HEK293 (cell line): ENCODE data around the gene MAPK12.
A peak's percentile ranks its signal among the peaks of the same experiment; 100 is the strongest.

Source experiments
- CTCF ChIA-PET: fragments of 350-600 bp; formaldehyde crosslinking; extraction: SDS; loops from one replicate; lab custom pipeline; 2021; ENCODE audit warnings: antibody characterized with exemption; lab: Yijun Ruan, JAX
- POLR2A ChIA-PET: fragments of 300-600 bp; formaldehyde crosslinking; extraction: SDS; loops from one replicate; lab custom pipeline; 2020; ENCODE audit warnings: antibody characterized with exemption, inconsistent platforms; lab: Yijun Ruan, JAX
- H3K27ac ChIP-seq: fragments of 200-500 bp; sonication (Bioruptor generic); 2 replicates; pipeline ENCODE4 v1.5.1; 2014; ENCODE audit warnings: low read depth, low read length, control low read depth, inconsistent platforms; ENCODE audit errors: extremely low read depth
- H3K36me3 ChIP-seq, 2 experiments: fragments of 200-500 bp in 1 of 2; sonication (Bioruptor generic) in 1 of 2; 1 replicate in 1 of 2; 2 replicates in 1 of 2; pipeline ENCODE4 v1.5.1; 2014 to 2017; ENCODE audit warnings: inconsistent platforms in 2 of 2, low read length in 2 of 2; ENCODE audit not compliant: control insufficient read depth in 2 of 2, insufficient read depth in 1 of 2
- H3K4me1 ChIP-seq: fragments of 200-500 bp; sonication (Bioruptor generic); 2 replicates; pipeline ENCODE4 v1.5.1; 2014; ENCODE audit warnings: mild to moderate bottlenecking, low read length, inconsistent platforms; ENCODE audit not compliant: control insufficient read depth, insufficient read depth
- H3K4me3 ChIP-seq: 2 replicates; pipeline ENCODE4 v1.5.1; 2011; ENCODE audit warnings: low read depth, mild to moderate bottlenecking, control low read depth, low read length, moderate library complexity
- H3K9me3 ChIP-seq: fragments of 200-500 bp; sonication (Bioruptor generic); 2 replicates; pipeline ENCODE4 v1.5.1; 2014; ENCODE audit warnings: low read depth, low read length, inconsistent platforms; ENCODE audit not compliant: control insufficient read depth, insufficient read depth
- BCL11B ChIP-seq: fragments of 450-650 bp; formaldehyde crosslinking; IDR thresholded peaks from 2 replicates; pipeline ENCODE4 v1.5.1; 2016; ENCODE audit warnings: low read depth, missing biosample characterization, missing genetic modification characterization
- EGR2 ChIP-seq: fragments of 450-650 bp; formaldehyde crosslinking; IDR thresholded peaks from 2 replicates; pipeline ENCODE4 v1.5.1; 2016; ENCODE audit warnings: low read depth, missing biosample characterization, missing genetic modification characterization
- GLIS2 ChIP-seq: fragments of 450-650 bp; formaldehyde crosslinking; IDR thresholded peaks from 2 replicates; pipeline ENCODE4 v1.5.1; 2016; ENCODE audit warnings: missing biosample characterization, missing genetic modification characterization
- MEIS1 ChIP-seq: sonication (generic); formaldehyde crosslinking; IDR thresholded peaks from 2 replicates; pipeline ENCODE4 v1.8.1; 2022; ENCODE audit warnings: missing genetic modification reagents, mild to moderate bottlenecking, borderline replicate concordance
- ZBTB6 ChIP-seq: fragments of 450-650 bp; formaldehyde crosslinking; IDR thresholded peaks from 2 replicates; pipeline ENCODE4 v1.5.1; 2017; ENCODE audit warnings: missing biosample characterization, missing genetic modification characterization
- ZFHX2 ChIP-seq: fragments of 450-650 bp; formaldehyde crosslinking; conservative IDR thresholded peaks from 2 replicates; pipeline ENCODE4 v1.5.1; 2016; ENCODE audit warnings: missing biosample characterization, missing genetic modification characterization
- ZFP3 ChIP-seq: fragments of 450-650 bp; formaldehyde crosslinking; IDR thresholded peaks from 2 replicates; pipeline ENCODE4 v1.5.1; 2016; ENCODE audit warnings: low read depth, missing biosample characterization, missing genetic modification characterization
- ZNF132 ChIP-seq: fragments of 450-650 bp; formaldehyde crosslinking; IDR thresholded peaks from 2 replicates; pipeline ENCODE4 v1.5.1; 2017; ENCODE audit warnings: missing biosample characterization, missing genetic modification characterization, borderline replicate concordance
- ZNF311 ChIP-seq: fragments of 450-650 bp; formaldehyde crosslinking; IDR thresholded peaks from 2 replicates; pipeline ENCODE4 v1.5.1; 2017; ENCODE audit warnings: missing biosample characterization, missing genetic modification characterization, borderline replicate concordance
- ZNF350 ChIP-seq: fragments of 450-650 bp; formaldehyde crosslinking; IDR thresholded peaks from 2 replicates; pipeline ENCODE4 v1.5.0; 2017; ENCODE audit warnings: missing biosample characterization, mild to moderate bottlenecking, missing genetic modification characterization
- ZNF433 ChIP-seq: fragments of 450-650 bp; formaldehyde crosslinking; IDR thresholded peaks from 2 replicates; pipeline ENCODE4 v1.5.1; 2016; ENCODE audit warnings: missing biosample characterization, missing genetic modification characterization, low read depth
- ZNF449 ChIP-seq: fragments of 450-650 bp; formaldehyde crosslinking; IDR thresholded peaks from 2 replicates; pipeline ENCODE4 v1.5.1; 2017; ENCODE audit warnings: missing biosample characterization, mild to moderate bottlenecking, missing genetic modification characterization, moderate library complexity
- ZNF768 ChIP-seq: fragments of 450-650 bp; formaldehyde crosslinking; IDR thresholded peaks from 2 replicates; pipeline ENCODE4 v1.5.1; 2018; ENCODE audit warnings: missing biosample characterization, mild to moderate bottlenecking, missing genetic modification characterization
- TF ChIP-seq, protein P1 (sequence below): fragments of 450-650 bp; formaldehyde crosslinking; IDR thresholded peaks from 2 replicates; pipeline ENCODE4 v1.5.1; 2016; ENCODE audit warnings: missing biosample characterization, missing genetic modification characterization

The MAPK12 gene

GRCh38 chr22:50266994-50267393, 5.5 kb upstream of the MAPK12 start:
- ChIA-PET CTCF (interaction anchor here (2.4 kb wide), 1 partner anchor 14 kb away, joined by 5 read pairs; no protein-coding TSS in a partner anchor), POLR2A (interaction anchor here (0.6 kb wide), 2 partner anchors 14 to 28 kb away, joined by 3 to 5 read pairs; no protein-coding TSS in a partner anchor)
- TF ChIP-seq ZNF350 (tag by site-specific recombination) (no peak), ZBTB6 (tag by site-specific recombination) (0 out of 2 replicates have a peak, but pooled peaks have one; percentile 13), BCL11B (tag by site-specific recombination) (peak; percentile 28; the same call in 1 of the 2 replicates)
- H3K9me3 ChIP-seq = no peaks in the 10 kb centered on the region
- H3K27ac ChIP-seq = no peak overlapping the region
- no peak overlapping the region for H3K4me3 ChIP-seq
- no peaks in the 10 kb centered on the region for H3K36me3 ChIP-seq
- H3K4me1 ChIP-seq = peaks cover 22% of the 10 kb centered on the region

DNA sequence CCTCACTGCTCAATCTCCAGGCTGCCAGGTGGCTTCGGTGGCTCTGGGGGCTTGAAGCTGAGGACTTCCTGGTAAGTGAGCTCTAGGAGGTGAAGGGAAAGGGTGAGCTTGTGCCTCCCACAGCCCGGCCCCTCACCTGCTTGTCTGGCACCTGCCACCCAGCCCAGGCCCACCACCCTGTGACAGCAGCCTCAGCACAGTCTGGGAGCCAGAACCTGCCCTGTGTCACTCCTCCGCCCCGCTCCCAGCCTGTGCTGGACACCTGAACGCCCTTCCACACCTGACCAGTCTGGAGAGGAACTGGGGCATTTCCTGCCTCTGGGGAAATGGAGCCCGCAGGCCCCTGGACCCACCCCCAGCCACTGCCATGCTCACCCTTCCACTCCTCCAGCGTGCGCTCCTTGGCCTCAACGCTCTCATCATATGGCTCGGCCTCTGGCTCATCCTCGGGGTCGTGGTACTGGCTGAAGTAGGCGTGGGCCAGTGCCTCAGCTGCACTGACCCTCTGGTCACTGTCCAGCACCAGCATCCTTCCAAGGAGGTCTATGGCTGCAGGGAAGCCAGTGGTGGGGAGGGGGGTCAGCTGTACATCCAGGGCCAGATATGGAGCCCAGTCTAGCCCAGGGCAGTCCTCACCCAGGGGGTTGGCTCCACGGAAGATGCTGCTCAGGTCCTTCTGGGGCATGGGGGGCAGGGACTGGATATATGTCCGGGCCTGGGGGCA, 3.6 kb upstream of the MAPK12 start:
- Histone ChIP-seq H3K4me1 (peaks cover 11% of the 10 kb centered on the region), H3K27ac (0 out of 2 replicates have a peak overlapping the region, but pooled peaks have one; percentile 1), H3K4me3 (no peak overlapping the region), H3K36me3 (no peaks in the 10 kb centered on the region), H3K9me3 (no peaks in the 10 kb centered on the region)
- CTCF ChIA-PET = interaction anchor here (0.9 kb wide), 1 partner anchor 14 kb away, joined by 3 read pairs; the partner anchor contains the start of gene HDAC10
- POLR2A ChIA-PET = interaction anchor here (1.4 to 2.6 kb wide), 2 partner anchors 14 to 21 kb away, joined by 4 to 12 read pairs; partner anchors contain the start of gene HDAC10
- TF ChIP-seq ZFP3 (tag by site-specific recombination) = no peak
- no peak for TF ChIP-seq MEIS1 (CRISPR knock-in tag)
- TF ChIP-seq, protein P1, sequence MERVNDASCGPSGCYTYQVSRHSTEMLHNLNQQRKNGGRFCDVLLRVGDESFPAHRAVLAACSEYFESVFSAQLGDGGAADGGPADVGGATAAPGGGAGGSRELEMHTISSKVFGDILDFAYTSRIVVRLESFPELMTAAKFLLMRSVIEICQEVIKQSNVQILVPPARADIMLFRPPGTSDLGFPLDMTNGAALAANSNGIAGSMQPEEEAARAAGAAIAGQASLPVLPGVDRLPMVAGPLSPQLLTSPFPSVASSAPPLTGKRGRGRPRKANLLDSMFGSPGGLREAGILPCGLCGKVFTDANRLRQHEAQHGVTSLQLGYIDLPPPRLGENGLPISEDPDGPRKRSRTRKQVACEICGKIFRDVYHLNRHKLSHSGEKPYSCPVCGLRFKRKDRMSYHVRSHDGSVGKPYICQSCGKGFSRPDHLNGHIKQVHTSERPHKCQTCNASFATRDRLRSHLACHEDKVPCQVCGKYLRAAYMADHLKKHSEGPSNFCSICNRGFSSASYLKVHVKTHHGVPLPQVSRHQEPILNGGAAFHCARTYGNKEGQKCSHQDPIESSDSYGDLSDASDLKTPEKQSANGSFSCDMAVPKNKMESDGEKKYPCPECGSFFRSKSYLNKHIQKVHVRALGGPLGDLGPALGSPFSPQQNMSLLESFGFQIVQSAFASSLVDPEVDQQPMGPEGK = 0 out of 2 replicates have a peak, but pooled peaks have one; percentile 4
- no peak for TF ChIP-seq ZNF768 (tag by site-specific recombination)
- TF ChIP-seq GLIS2 (tag by site-specific recombination) = peak; percentile 21; the same call in 1 of the 2 replicates

- Histone ChIP-seq H3K4me1 (peaks cover 11% of the 10 kb centered on the region), H3K9me3 (no peaks in the 10 kb centered on the region), H3K27ac (no peak overlapping the region), H3K36me3 (peaks cover 0 to 3% of the 10 kb centered on the region in 2 experiments; a peak in 2 of 3 replicates), H3K4me3 (no peak overlapping the region)
- CTCF ChIA-PET = interaction anchor here (0.6 to 2.0 kb wide), 3 partner anchors 10 to 97 kb away, joined by 3 to 4 read pairs (median 3); partner anchors contain the start of gene HDAC10
- TF ChIP-seq ZNF132 (tag by site-specific recombination) = no peak
- TF ChIP-seq ZNF433 (tag by site-specific recombination) = no peak
- peak; percentile 75 for TF ChIP-seq ZFHX2 (tag by site-specific recombination)
- TF ChIP-seq, protein P1 = 0 out of 2 replicates have a peak, but pooled peaks have one; percentile 3
- no peak for TF ChIP-seq ZNF311 (tag by site-specific recombination)
- TF ChIP-seq EGR2 (tag by site-specific recombination) = peak; percentile 64
- no peak for TF ChIP-seq ZNF449
- POLR2A ChIA-PET = interaction anchor here (1.0 to 2.6 kb wide), 3 partner anchors 8 to 20 kb away, joined by 3 to 12 read pairs (median 12); partner anchors contain the start of genes HDAC10 and TUBGCP6
Observed at GRCh38 chr22:50264104-50264745, 2.7 kb upstream of the MAPK12 start.
